Osteoblast (primary cell): ENCODE data around the gene UGT1A7. TPM values are rescaled to one million over a fixed set of nuclear protein-coding genes. Genes with fewer than 3 reads are reported as not detected.
"Not testable (repeated sequence)": the region's sequence is repeated elsewhere in the genome, so short reads cannot be mapped to it uniquely, and the experiment has no call there.

ENCODE experiments used
- DNase-seq: peaks from one replicate; pipeline ENCODE4 v3.0.0; 2011; ENCODE audit warnings: low spot score, mixed read lengths; ENCODE audit not compliant: insufficient read length; ENCODE audit errors: missing footprints
- H2AFZ ChIP-seq: 2 replicates; pipeline ENCODE4 v1.6.0; 2011; ENCODE audit warnings: mild to moderate bottlenecking, low read length
- H3K27ac ChIP-seq: 2 replicates; pipeline ENCODE4 v1.5.1; 2011; ENCODE audit warnings: mild to moderate bottlenecking, low read depth, low read length, moderate library complexity
- H3K27me3 ChIP-seq: 2 replicates; pipeline ENCODE4 v1.6.0; 2012; ENCODE audit warnings: mild to moderate bottlenecking, control low read depth, inconsistent platforms, low read length, moderate library complexity; ENCODE audit not compliant: insufficient read depth
- H3K36me3 ChIP-seq: 2 replicates; pipeline ENCODE4 v1.5.1; 2011; ENCODE audit warnings: mild to moderate bottlenecking, low read length, control low read depth, moderate library complexity; ENCODE audit not compliant: insufficient read depth
- H3K4me1 ChIP-seq: 2 replicates; pipeline ENCODE4 v1.5.1; 2011; ENCODE audit warnings: mild to moderate bottlenecking, low read length, control low read depth, moderate library complexity; ENCODE audit not compliant: insufficient read depth
- H3K4me2 ChIP-seq: 2 replicates; pipeline ENCODE4 v1.6.0; 2011; ENCODE audit warnings: mild to moderate bottlenecking, low read length; ENCODE audit not compliant: insufficient read depth
- H3K4me3 ChIP-seq: fragments of 200-600 bp; sonication (generic); 3 replicates; pipeline ENCODE4 v1.5.1; 2012; ENCODE audit warnings: mild to moderate bottlenecking, low read length, inconsistent platforms; ENCODE audit not compliant: insufficient read depth
- H3K79me2 ChIP-seq: 2 replicates; pipeline ENCODE4 v1.6.0; 2012; ENCODE audit warnings: mild to moderate bottlenecking, low read length, control low read depth, inconsistent platforms; ENCODE audit not compliant: insufficient read depth
- H3K9me3 ChIP-seq: 2 replicates; pipeline ENCODE4 v1.5.1; 2011; ENCODE audit warnings: low read depth, low read length, control low read depth
- H4K20me1 ChIP-seq: 2 replicates; pipeline ENCODE4 v1.6.0; 2012; ENCODE audit warnings: mild to moderate bottlenecking, low read length, control low read depth; ENCODE audit not compliant: insufficient read depth
- CTCF ChIP-seq: IDR thresholded peaks from 2 replicates; pipeline ENCODE4 v1.5.1; 2011; ENCODE audit warnings: mild to moderate bottlenecking, low read depth, low read length, moderate library complexity; ENCODE audit errors: extremely low read depth
- total RNA-seq: library from RNA; depleted of rRNA; stranded (reverse); fragments of >200 nt; gene quantifications from 2 replicates; pipeline ENCODE4 v1.2.3, GENCODE V29; 2012

Gene UGT1A7
- total RNA-seq, 1 donor, result not detected

DNA sequence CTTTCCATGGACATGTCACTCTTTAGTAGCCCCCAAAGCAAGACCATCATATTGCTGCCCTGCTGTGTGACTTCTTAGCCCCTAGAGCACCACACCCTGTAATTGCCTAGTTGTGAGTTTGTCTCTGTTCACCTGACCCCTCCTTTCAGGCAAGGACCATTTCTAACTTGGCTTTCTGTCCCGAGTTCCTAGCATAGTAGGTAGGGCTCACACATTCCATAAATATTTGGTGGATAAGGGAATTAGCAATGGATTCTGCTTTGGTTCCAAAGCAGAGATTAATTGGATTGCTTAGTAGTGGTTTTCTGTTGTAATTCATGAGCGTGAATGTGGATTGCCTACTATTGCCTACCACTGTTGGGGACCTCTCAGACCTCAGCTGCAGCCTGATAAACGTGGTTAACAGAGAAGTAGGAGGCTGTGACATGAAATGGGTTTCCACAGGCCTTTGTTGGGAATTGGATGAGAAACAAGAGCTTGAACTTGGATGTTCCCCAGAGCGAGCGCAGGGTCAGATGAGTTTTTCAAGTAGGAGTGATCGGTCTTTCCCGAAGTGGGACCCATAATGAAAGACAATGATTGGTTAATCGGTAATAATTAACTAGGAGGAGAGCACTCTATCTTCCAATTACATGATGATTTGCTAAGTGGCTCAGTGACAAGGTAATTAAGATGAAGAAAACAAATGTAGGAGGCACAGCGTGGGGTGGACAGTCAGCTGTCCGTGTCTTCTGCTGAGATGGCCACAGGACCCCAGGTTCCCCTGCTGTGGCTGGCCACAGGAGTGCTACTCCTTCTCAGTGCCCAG lies 65.0 kb downstream of the UGT1A7 start:
- peaks cover 3% of the 10 kb centered on the region for H3K9me3 ChIP-seq
- H3K36me3 ChIP-seq, result no peaks in the 10 kb centered on the region
- no peaks in the 10 kb centered on the region for H4K20me1 ChIP-seq
- DNase-seq, result no peak
- H2AFZ ChIP-seq, result no peak overlapping the region
- no peak overlapping the region for H3K4me2 ChIP-seq
- peaks cover 6% of the 10 kb centered on the region for H3K27me3 ChIP-seq
- no peak overlapping the region for H3K4me3 ChIP-seq
- peaks cover 3% of the 10 kb centered on the region for H3K4me1 ChIP-seq
- no peaks in the 10 kb centered on the region for H3K79me2 ChIP-seq
- no peak for TF ChIP-seq CTCF
- no peak overlapping the region for H3K27ac ChIP-seq

GRCh38 chr2:233747283-233747544 lies 65.5 kb downstream of the UGT1A7 start:
- peaks cover 3% of the 10 kb centered on the region for H3K9me3 ChIP-seq
- H3K4me2 ChIP-seq, result no peak overlapping the region
- no peak overlapping the region for H3K27ac ChIP-seq
- H3K4me1 ChIP-seq, result peaks cover 3% of the 10 kb centered on the region
- peaks cover 6% of the 10 kb centered on the region for H3K27me3 ChIP-seq
- DNase-seq, result no peak
- no peaks in the 10 kb centered on the region for H3K79me2 ChIP-seq
- no peak for TF ChIP-seq CTCF
- no peaks in the 10 kb centered on the region for H4K20me1 ChIP-seq
- H3K36me3 ChIP-seq, result no peaks in the 10 kb centered on the region
- no peak overlapping the region for H2AFZ ChIP-seq
- no peak overlapping the region for H3K4me3 ChIP-seq

GRCh38 chr2:233750689-233751088 lies 69.0 kb downstream of the UGT1A7 start:
- not testable (repeated sequence) for H3K4me2 ChIP-seq, H3K4me3 ChIP-seq, H2AFZ ChIP-seq, H3K9me3 ChIP-seq, H3K27me3 ChIP-seq, H3K79me2 ChIP-seq, H3K27ac ChIP-seq, H3K4me1 ChIP-seq, DNase-seq, H4K20me1 ChIP-seq, H3K36me3 ChIP-seq

DNA sequence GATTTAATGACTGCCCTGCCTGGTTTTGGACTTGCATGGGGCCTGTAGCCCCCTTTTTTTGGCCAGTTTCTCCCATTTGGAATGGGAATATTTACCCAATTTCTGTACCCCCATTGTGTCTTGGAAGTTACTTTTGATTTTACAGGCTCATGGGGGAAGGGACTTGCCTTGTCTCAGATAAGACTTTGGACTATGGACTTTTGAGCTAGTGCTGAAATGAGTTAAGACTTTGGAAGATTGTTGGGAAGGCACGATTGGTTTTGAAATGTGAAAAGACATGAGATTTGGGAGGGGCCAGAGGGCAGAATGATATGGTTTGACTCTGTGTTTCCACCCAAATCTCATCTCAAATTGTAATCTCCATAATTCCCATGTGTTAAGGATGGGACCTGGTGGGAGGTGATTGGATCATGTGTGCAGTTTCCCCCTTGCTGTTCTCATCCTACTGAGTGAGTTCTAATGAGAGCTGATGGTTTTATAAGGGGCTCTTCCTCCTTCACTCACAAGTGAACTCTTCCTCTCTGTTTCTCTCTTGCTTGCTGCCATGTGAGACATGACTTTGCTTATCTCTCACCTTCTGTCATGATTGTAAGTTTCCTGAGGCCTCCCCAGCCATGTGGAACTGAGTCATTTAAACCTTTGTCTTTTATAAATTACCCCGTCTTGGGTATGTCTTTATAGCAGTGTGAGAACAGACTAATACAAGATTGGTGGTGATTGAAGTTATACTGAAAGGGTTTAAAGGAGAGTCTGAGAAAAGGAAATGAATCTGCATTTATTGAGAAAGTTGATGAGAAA lies 69.7 kb downstream of the UGT1A7 start:
- not testable (repeated sequence) for H4K20me1 ChIP-seq, H3K4me2 ChIP-seq, H2AFZ ChIP-seq, H3K36me3 ChIP-seq, H3K79me2 ChIP-seq, H3K4me1 ChIP-seq, H3K27me3 ChIP-seq, DNase-seq, H3K4me3 ChIP-seq, H3K27ac ChIP-seq, H3K9me3 ChIP-seq
